ENCODE results near the gene MACF1.
"Not testable (repeated sequence)": the region's sequence is repeated elsewhere in the genome, so short reads cannot be mapped to it uniquely, and the experiment has no call there.

The MACF1 gene

DNA sequence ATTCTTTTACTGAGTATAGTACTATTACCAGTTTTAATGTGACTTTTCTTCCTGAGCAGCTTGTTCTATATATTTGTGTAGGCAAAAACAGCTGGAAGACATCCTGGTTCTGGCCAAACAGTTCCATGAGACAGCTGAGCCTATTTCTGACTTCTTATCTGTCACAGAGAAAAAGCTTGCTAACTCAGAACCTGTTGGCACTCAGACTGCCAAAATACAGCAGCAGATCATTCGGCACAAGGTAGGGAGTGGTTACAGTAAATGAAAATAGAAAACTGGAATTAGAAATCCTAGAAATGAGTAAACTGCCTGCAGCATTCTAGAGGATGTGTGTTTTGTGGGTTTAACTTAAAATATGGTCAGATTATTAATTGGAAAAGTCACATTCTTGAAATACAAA is 222.9 kb downstream of the MACF1 start:
- no peak for DNase-seq

DNA sequence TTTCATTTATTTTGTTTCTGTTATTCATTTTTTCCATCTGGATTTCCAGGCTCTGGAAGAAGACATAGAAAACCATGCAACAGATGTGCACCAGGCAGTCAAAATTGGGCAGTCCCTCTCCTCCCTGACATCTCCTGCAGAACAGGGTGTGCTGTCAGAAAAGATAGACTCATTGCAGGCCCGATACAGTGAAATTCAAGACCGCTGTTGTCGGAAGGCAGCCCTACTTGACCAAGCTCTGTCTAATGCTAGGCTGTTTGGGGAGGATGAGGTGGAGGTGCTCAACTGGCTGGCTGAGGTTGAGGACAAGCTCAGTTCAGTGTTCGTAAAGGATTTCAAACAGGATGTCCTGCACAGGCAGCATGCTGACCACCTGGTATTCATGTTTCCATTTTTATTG is 223.4 kb downstream of the MACF1 start:
- DNase-seq: no peak

DNA sequence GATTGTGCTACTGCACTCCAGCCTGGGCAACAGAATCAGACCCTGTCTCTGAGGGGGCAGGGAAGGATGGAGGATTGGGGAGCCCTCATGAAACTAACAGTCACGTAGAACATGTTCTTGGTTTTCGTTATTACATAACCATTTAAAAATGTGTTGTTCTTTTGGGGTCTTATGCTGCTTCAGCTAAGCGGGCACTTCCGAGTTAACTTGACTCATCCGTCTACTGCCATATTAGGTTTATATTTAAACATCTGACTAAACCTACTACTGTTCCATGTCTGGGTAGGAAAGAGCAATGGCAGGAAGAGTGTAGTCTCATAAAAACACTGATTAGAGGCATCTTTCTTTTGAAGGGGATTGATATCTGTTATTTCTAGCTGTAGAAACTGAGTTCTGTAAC is 227.4 kb downstream of the MACF1 start:
- no peak for DNase-seq

DNA sequence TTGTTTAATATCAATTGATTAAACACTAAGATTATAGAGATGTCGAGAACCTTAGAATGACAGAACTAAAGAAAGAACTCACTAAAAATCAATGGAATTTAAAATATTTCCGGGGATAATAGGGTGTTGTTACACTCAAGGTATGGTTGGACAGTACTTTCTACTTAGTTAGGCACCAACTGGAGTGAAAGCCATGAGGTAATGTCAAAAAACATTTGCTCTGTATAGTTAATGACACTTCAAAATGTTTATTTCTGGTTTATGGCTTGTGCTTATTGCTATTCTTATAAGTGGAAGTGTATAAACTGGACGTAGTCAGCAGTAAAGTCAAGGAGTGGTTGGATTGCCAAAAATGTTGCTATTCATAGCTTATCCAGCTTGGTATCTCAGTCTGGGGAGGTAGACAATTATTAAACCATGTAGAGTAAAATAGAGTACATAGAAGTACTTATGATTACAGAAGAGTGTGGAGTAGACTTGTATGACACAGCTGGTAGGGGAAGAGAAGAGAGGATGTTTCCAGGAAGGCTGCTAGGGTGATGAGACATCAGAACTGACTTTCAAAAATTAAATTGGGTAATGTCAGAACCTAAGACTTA is 230.4 kb downstream of the MACF1 start:
- DNase-seq: no peak

DNA sequence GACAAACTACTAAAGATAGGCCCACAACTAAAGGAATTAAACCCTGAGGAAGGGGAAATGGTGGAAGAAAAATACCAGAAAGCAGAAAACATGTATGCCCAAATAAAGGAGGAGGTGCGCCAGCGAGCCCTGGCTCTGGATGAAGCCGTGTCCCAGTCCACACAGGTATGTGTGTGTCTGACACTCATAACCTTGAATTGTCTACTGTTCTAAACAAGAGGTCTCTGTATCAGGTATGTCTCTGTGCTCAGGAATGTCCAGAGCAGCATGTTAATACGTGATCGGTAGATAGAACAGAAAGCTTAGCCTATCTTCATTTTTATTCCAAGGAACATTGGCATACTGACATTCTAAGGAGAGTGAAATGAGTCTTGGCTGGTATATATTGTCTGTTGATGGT is 231.1 kb downstream of the MACF1 start:
- DNase-seq: no peak

DNA sequence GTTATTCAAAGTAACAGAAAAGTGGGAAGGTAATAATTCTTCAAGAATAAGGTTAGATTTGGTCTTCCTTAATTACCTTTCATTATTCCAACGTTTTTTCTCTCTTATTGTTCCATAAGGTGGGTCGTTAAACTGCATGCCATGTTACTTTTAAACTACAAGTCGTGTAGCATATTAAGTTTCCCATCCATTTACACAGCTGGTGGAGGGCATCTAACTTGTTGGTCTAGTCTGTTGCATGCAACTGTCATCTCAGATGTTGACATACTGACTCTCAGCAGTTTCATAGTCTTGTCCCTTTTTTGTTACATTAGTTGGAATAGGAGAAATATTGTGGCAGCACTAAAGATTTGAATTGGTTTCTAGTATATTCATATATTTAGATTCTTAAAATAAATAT is 232.3 kb downstream of the MACF1 start:
- no peak for DNase-seq

DNA sequence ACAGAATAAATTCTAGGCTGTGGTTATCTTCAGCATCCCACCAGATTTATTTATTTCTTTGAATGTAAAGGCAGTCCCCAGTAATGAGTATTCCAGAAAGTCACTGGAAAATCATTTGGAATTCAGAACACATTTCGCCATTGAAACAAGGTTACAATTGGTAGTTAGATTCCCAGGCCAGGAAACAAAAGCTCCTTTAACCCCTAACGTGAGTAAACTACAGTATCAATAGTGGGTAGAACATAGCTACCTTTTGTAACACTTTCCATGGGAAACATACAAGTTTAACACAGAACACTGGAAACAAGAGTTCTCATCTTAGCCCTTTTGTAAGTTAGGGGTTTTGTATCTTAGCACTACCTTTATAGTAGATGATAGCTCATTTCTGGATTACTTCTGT is 233.5 kb downstream of the MACF1 start:
- DNase-seq: no peak

DNA sequence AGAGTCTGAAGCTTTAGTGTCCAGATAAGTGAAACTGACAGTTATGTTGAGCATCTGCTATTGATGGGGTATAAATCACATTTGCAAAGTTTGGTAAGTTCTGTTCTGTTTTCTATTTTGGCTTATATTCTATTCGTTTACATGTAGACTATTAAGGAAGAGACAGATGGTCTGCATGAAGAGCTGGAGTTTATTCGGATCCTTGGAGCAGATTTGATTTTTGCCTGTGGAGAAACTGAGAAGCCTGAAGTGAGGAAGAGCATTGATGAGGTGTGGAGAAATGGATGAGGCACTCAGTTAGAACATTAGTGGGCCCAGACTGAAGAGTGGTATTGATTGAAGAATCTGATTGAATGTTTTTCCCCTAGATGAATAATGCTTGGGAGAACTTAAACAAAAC is 236.4 kb downstream of the MACF1 start:
- no peak for DNase-seq

DNA sequence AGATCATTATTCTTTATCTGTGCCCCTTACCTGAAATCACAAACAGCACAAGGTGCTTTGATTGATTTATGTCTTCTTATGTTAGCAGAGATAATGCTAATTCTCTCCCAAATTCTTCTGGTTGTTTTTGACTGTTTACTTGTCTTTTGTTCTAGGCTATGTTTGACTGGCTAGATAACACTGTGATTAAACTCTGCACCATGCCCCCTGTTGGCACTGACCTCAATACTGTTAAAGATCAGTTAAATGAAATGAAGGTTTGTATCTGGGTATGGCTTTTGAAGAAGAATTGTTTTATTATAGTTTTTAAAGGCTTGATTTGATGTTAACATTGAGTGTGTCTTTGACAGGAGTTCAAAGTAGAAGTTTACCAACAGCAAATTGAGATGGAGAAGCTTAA is 237.3 kb downstream of the MACF1 start:
- DNase-seq: no peak

DNA sequence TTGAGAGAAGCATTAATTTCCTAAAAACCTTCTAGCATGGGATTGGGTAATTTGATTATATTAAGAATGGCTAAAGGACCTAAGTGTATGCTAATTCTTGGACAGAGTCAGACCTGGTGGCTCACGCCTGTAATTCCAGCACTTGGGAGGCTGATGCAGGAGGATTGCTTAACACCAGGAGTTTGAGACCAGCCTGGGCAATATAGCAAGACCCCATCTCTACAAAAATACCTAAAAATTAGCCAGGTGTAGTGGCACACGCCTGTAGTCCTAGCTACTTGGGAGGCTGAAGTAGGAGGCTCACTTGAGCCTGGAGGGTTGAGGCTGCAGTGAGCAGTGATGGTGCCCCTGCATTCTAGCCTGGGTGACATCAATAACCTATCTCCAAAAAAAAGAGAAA is 241.1 kb downstream of the MACF1 start:
- DNase-seq: no peak

DNA sequence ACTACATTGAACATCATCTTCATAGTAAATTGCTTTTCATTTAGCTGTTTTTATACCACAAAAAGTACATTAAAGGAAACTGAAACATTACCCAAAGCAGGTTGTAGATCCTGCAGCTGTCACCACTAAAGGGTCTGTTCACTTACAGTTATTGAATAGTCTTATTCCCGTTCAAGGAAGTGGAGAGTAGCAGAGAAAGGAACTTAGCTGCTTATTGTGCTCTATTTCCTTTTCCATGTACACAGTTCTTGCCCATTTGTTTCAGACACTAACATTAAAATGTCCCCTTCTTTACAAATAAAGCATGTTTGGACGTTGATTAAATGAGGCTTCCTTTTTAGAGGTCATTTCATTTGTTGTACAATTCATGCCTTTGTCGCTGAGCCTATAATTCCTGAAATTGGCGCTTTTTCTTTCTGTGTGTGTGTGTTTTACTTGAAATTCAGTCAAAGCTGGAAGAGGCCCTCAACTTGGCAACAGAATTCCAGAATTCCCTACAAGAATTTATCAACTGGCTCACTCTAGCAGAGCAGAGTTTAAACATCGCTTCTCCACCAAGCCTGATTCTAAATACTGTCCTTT is 242.6 kb downstream of the MACF1 start:
- DNase-seq: no peak

DNA sequence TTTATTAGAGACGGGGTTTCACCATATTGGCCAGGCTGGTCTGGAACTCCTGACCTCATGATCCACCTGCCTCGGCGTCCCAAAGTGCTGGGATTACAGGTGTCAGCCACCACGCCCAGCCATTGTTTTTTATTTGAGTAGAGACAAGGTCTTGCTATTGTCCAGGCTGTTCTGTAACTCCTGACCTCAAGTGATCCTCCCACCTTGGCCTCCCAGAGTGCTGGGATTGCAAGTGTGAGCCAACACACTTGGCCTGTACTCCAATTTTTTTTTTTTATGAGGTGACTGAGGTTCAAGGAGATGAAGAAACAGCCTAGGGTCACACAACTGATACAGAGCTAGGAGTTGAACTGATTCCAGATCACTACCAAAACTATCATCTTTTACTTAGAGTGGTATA is 245.5 kb downstream of the MACF1 start:
- not testable (repeated sequence) for DNase-seq

DNA sequence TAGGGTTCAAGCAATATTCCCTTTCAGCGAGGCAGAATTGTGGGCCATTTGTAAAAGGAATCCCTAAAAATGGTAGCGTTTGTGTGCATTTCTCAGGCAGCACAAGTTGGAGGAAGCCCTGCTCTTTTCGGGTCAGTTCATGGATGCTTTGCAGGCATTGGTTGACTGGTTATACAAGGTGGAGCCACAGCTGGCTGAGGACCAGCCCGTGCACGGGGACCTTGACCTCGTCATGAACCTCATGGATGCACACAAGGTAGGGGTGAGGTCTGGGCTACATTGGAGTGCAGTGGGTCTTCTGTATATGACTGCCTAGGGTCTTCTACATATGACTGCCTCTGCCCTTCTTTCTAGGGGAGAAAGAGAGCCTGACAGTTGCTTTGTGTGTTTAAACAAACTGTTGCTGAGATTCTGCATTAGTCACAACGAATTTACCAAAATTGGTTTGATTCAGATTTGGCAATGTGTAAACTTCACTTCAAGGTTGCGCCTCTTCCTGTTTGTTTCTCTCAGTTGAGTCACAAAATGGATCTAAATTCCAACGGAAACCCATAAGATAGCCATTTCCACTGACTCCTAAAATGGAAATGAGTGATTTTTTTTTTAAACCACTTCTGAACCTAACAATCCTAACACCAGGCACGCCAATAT is 246.6 kb downstream of the MACF1 start:
- no peak for DNase-seq

DNA sequence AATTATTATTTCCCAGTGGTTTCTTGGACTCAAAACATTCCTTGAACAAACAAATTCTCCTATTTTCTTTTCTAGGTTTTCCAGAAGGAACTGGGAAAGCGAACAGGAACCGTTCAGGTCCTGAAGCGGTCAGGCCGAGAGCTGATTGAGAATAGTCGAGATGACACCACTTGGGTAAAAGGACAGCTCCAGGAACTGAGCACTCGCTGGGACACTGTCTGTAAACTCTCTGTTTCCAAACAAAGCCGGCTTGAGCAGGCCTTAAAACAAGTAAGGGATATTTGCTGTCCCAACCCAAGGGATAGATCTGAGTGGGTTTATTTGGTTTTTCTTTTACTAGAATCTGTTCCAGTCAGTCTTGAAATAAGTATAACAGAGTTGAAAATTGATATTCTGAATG is 247.6 kb downstream of the MACF1 start:
- DNase-seq: no peak

DNA sequence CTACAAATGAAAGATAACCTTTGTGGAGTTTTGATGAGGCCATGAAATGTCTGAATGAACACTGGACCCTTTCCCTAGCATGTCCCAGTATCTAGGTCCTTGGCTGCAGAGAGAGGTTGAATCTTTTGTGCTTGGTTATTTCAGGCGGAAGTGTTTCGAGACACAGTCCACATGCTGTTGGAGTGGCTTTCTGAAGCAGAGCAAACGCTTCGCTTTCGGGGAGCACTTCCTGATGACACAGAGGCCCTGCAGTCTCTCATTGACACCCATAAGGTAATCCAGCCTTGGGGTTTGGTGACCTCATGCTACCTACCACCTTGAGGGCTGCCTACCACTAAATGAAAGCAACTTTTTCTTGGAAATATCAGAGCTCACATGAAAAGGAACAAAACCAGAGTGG is 248.0 kb downstream of the MACF1 start:
- DNase-seq: no peak

DNA sequence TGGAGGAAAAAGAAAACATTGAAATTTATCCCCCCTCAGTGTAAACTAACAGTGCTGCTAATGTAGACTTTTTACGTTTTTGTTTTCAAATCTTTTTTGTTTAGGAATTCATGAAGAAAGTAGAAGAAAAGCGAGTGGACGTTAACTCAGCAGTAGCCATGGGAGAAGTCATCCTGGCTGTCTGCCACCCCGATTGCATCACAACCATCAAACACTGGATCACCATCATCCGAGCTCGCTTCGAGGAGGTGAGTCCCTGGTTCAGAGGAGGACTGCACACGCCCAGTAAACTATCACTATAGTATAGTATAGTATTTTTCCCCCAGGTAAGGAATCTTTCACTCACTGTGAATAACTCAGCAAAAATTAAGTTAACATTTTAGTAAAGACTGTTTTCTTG is 249.1 kb downstream of the MACF1 start:
- DNase-seq: no peak

DNA sequence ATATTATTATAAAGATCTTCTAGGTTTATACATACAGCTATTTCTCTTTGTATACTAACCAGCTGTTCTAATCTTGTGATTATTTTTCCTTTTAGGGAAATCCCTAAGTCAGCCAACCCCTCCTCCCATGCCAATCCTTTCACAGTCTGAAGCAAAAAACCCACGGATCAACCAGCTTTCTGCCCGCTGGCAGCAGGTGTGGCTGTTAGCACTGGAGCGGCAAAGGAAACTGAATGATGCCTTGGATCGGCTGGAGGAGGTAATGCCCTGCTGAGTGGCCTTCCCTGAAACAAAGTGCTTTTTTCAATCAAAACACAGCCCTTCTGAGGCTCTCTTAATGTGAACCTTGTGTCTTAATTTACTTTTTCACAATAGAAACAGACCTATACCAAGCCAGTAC is 254.5 kb downstream of the MACF1 start:
- DNase-seq: no peak

DNA sequence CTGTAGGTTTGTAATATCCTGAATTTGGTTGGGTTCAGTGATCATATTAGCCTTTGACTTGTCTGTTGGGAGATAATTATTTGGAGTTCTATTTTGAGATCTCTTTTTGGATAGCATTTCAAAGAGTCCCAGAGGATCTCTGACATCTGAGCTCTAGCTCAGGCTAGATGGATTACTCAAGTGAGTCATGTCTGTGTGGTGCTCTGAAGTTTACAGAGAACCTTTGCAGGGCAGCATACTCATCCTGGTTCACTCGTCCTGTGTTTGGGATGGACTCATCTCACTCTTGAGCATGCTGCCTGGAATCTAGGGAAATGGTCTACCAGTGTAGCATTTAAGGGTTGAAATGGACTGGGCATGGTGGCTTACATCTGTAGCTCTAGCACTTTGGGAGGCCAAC is 257.6 kb downstream of the MACF1 start:
- DNase-seq: no peak

DNA sequence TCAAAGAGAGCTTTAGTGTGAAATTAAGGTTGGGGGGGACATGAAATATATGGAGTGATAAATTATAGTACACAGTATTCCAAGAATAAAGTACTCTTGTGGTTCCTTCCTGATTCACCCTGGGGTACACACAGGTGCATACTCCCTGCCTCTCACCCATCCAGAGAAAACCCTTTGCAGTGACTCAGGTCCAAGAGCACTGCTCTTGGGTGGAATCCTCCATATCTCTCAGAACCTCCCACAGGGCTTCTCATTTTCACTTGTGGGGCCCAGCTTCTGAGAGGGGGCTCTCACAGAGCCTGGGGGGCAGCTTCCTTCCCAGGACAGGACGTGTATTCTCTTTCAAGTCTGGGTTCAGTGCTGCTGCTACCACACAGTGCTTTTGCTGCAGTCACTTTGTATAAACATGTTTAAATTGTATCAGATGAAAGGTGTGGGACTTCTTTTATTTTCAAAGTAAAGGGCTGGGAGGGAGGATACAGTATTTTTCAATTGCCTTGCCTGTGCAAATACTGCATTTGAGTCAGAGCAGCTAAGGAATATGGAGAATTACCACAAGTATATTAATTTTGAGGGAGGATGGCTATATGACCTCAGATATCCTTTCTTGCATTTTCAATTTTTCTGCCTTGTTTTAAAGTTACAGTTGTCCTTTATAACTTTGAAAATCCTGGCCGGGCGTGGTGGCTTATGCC is 262.1 kb downstream of the MACF1 start:
- no peak for DNase-seq

DNA sequence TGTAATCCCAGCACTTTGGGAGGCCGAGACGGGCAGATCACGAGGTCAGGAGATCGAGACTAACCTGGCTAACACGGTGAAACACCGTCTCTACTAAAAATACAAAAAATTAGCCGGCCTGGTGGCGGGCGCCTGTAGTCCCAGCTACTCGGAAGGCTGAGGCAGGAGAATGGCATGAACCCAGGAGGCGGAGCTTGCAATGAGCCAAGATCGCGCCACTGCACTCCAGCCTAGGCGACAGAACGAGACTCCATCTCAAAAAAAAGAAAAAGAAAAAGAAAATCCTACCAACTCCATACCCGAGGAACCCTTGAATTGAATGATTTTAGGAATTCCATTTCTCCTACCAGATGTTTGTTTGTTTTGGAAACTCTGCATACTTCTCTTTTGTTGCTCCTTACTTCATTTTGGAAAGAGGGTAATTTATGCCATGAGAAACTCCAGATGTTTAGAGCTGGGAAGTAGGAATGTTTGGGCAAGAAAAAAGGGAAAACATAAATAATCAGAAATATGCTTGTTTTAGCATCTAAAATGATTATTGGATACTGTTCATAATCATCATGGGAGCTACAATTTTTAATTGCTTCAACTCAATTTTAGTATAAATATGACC is 262.7 kb downstream of the MACF1 start:
- DNase-seq: not testable (repeated sequence)

DNA sequence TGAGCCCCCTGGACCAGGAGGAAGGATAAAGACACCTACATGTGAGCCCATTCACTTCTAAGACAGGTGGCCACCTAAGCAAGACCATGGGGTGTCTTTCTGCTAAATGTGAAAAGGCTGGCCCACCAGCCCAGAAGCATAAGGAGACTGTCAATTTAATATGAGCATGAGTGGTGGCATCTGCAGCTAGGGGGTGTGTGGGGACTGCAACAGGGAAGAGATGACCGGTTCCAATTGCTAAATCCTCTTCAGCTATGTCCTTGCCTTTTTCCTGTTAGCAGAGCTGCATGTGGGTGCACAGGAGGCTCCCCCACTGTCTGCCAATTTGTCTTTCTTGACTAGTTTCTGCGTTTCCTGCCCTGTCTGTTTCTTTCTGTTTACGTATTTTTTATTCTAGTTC is 264.7 kb downstream of the MACF1 start:
- no peak for DNase-seq

DNA sequence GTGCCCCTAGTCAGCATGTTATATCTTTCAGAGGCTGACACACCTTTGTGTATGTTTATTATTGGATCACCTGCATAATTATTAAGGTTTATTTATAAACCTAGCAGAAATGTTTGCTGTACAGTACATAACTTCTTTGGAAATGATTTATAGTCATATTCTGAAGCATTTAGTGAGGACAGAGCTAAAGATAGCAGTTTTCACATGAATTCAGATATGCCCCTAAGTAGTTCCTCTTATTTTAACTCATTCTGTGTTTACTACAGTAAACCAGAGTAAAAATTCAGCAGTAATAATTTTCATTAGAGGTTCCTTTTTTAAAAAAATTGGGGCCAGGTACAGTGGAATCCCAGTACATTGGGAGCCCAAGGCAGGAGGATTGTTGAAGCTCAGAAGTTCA is 265.5 kb downstream of the MACF1 start:
- no peak for DNase-seq

DNA sequence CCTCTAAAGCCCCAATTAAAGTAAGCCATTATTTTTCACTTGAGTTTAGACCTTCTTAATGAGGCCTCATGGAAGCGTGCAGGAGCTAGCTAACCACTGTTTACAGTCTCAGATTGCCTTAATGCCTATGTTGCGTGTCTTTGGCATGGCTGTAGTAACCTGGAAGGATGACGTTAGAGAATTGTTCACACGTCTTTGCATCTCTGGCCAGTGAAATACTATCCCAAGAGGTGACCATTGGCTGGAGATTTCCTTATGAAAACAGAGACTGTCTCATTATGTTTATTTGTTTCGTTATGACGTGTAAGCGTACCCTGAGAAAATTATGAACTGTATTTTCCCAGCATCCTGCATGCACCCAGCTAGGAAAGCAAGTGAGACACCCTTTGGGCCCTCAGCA is 268.3 kb downstream of the MACF1 start:
- DNase-seq: no peak

DNA sequence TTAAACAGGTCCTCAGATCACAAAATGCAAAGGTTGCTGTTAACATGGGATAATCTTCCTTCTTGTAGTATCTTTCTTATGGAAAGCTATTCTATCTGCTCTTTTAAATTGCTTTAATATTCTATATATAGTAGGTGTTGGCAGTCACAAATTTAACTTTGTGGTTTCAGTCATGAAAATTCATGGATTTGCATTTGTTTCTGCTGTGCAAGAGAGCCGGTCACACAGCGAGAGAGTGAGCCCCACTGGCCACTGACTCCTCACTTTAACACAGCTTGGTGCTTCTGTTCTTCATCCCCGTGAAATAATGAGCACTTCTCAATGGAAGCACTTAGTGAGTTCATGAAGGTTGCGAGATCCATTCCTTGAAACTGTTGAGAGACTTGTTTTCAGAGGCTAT is 268.8 kb downstream of the MACF1 start:
- no peak for DNase-seq
